Suprapubic skin (tissue), 4 donors: Measurements from ENCODE around the gene UVRAG.

ENCODE experiments used
- CTCF ChIP-seq, 2 donors: fragments of 200-600 bp in 1 of 2; fragments of 450-650 bp in 1 of 2; sonication (generic) in 1 of 2; IDR thresholded peaks; one replicate each; pipeline ENCODE4 v1.5.1; 2016 to 2019; ENCODE audit warnings: antibody characterized with exemption in 2 of 2, mild to moderate bottlenecking in 1 of 2, moderate library complexity in 1 of 2
- POLR2A ChIP-seq, 2 donors: fragments of 450-650 bp; IDR thresholded peaks; one replicate each; pipeline ENCODE4 v1.6.1; 2017; ENCODE audit warnings: antibody characterized with exemption in 2 of 2, mild to moderate bottlenecking in 2 of 2, moderate library complexity in 2 of 2
- POLR2AphosphoS5 ChIP-seq, 3 donors: sonication (generic); formaldehyde crosslinking; IDR thresholded peaks; one replicate each; pipeline ENCODE4 v1.6.1; 2017; ENCODE audit warnings: antibody characterized with exemption in 3 of 3

- no peak for TF ChIP-seq POLR2A (IDR thresholded peaks at IDR 0.05)
- TF ChIP-seq CTCF (IDR thresholded peaks at IDR 0.05) = no peak
- TF ChIP-seq POLR2AphosphoS5 (IDR thresholded peaks at IDR 0.05) = no peak
These were observed 123.5 kb downstream of the UVRAG start for GRCh38 chr11:75938543-75938942.
